GM19397 (cell line): ENCODE measurements around the gene HGF.

ENCODE experiments used
- ATAC-seq: cut with Tn5 transposase; IDR thresholded peaks from one replicate; pipeline ENCODE4 v1.9.1; 2021; ENCODE audit warnings: mild to moderate bottlenecking, moderate library complexity; ENCODE audit not compliant: unreplicated experiment

HGF gene

GRCh38 chr7:81687062-81687461, 82.8 kb downstream of the HGF start:
- ATAC-seq = no peak

GRCh38 chr7:81685270-81685868, 84.5 kb downstream of the HGF start:
- ATAC-seq = no peak

- peak; percentile 74 for ATAC-seq
Measured at GRCh38 chr7:81684514-81685269, 85.2 kb downstream of the HGF start.

- no peak for ATAC-seq
Measured at GRCh38 chr7:81684033-81684432, 85.8 kb downstream of the HGF start.

GRCh38 chr7:81682873-81683272, 87.0 kb downstream of the HGF start:
- ATAC-seq = no peak

GRCh38 chr7:81680120-81680519, 89.7 kb downstream of the HGF start:
- ATAC-seq = no peak

GRCh38 chr7:81676813-81677212, 93.0 kb downstream of the HGF start:
- ATAC-seq = no peak

- ATAC-seq = no peak
Measured at GRCh38 chr7:81676105-81676811, 93.6 kb downstream of the HGF start.

- no peak for ATAC-seq
Measured at GRCh38 chr7:81674431-81674830, 95.4 kb downstream of the HGF start.

- no peak for ATAC-seq
Measured at GRCh38 chr7:81672872-81673271, 97.0 kb downstream of the HGF start.

- no peak for ATAC-seq
Measured at GRCh38 chr7:81669476-81670105, 100.3 kb downstream of the HGF start.

GRCh38 chr7:81666209-81666608, 103.6 kb downstream of the HGF start:
- no peak for ATAC-seq

GRCh38 chr7:81665236-81665635, 104.6 kb downstream of the HGF start:
- no peak for ATAC-seq

GRCh38 chr7:81664304-81664703, 105.5 kb downstream of the HGF start:
- no peak for ATAC-seq

- ATAC-seq = no peak
Measured at GRCh38 chr7:81662531-81662930, 107.3 kb downstream of the HGF start.

- ATAC-seq = no peak
Measured at GRCh38 chr7:81659697-81660395, 110.0 kb downstream of the HGF start.

GRCh38 chr7:81657551-81657950, 112.3 kb downstream of the HGF start:
- ATAC-seq = no peak

GRCh38 chr7:81655271-81655670, 114.6 kb downstream of the HGF start:
- ATAC-seq = no peak

GRCh38 chr7:81652225-81652624, 117.6 kb downstream of the HGF start:
- ATAC-seq = no peak
